Kasumi-1 (cell line): Measurements from ENCODE around the gene ELP2.

Source experiments
- DNase-seq, 2 experiments: peaks; one replicate each; lab custom pipeline; 2025; lab: John Stamatoyannopoulos, UW

The ELP2 gene

GRCh38 chr18:36120297-36120696 is 9.4 kb upstream of the ELP2 start:
- DNase-seq: no peak

GRCh38 chr18:36124841-36125240 is 4.9 kb upstream of the ELP2 start:
- no peak for DNase-seq

- no peak for DNase-seq
These were observed 3.0 kb upstream of the ELP2 start for GRCh38 chr18:36126668-36127067.

DNA sequence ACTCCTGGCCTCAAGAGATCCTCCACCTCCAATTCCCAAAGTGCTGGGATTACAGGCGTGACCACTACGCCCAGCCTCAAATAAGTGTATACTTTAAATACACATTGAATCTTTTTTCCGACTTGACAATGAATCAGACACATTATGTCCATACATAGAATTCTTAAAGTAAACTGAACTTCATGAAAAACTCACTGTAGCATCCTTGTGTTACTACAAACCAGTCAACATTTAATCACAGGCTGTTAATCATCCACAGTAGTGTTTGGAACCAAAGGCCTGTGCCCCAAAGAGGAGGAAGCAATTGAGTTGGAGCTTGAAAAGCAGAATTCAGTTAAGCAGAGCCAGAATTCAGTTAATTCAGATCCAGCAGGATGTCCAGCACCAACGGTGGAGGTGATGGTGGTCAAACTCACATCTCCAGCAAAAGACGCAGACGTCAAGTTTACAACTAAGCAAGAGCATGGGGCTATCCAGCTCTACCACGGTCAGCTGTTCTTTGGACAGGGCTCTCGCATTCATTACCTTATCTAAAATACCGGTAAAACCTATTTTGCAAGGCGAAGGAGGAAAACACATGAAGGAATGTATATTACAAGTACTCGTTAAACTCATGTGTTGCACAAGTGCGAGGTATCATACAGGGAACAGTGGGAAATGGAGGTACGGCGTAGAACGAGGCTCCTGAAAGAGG is 1.7 kb upstream of the ELP2 start:
- no peak for DNase-seq

DNA sequence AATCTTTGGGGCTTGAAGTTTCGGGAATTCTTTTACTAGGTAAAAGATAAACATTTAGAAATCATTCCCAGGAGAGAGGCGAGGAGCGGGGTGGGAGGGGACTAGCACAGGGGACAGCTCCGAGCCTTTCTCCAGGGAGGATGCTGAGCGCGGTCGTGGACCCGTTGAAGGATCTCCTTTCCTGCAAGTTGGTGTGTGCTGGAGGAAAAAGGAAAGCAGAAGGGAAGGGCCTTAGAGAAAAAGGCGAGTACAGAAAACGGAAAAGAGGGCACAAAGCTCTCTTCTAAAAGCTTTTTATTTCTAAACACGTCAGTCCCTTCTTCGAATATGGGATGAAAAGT is 1.2 kb upstream of the ELP2 start:
- DNase-seq: peak in 1 of 2 experiments; percentile 26

DNA sequence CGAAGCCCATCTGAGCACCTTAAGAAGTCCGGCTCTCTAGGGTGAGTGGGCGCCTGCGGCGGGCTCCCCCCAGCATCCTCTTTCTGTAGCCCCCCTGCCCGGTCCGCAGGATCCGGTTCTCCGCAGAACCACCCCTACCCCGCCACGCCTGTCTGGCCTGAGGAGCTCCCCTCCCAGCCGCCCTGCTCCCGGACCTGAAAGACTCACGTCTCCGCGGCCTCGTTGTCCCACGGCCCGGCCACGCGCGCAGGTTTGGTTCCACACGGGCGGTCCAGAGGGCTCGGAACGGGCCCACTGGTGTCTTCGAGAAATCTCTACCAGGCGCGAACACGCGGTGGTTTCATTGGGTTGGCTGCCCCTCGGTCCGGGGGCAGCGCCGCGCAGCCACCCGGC is 796 bp upstream of the ELP2 start:
- no peak for DNase-seq

DNA sequence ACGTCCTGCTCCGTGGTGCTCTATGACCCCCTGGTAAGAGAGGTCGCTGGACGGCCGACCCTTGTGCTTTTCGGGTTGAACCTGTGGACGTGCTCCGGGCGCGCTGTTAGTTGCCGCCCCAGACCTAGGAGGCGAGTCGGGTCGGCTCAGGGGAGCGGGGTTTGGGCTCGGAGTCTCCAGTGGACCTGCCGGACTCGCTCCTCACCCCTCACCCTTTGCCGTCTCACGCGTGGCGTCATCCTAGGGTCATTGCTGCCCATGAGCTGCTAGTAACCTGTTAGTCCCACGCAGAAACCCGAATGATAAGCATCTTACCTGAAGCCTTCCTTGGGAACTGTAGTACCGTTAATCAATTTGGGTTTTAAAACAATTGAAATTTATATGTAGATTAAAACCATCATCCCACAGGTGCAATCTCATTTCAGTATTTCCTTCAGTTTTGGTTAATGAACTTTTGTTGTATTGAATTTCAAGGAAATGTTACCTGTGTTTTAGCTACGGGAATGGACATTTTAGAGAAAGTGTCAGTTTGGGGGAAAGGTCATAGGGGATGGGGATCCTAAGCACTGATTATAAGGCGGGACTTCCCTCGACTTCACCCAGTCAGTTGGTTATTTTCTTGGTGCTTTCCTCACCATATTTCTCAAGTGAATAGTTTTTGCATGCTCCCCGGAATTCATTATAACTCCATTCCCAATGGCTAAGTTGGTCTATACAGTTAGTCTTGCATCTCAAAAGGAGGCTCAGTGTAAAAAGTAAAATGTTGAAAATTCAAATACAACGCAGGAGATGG is 536 bp downstream of the ELP2 start:
- no peak for DNase-seq

DNA sequence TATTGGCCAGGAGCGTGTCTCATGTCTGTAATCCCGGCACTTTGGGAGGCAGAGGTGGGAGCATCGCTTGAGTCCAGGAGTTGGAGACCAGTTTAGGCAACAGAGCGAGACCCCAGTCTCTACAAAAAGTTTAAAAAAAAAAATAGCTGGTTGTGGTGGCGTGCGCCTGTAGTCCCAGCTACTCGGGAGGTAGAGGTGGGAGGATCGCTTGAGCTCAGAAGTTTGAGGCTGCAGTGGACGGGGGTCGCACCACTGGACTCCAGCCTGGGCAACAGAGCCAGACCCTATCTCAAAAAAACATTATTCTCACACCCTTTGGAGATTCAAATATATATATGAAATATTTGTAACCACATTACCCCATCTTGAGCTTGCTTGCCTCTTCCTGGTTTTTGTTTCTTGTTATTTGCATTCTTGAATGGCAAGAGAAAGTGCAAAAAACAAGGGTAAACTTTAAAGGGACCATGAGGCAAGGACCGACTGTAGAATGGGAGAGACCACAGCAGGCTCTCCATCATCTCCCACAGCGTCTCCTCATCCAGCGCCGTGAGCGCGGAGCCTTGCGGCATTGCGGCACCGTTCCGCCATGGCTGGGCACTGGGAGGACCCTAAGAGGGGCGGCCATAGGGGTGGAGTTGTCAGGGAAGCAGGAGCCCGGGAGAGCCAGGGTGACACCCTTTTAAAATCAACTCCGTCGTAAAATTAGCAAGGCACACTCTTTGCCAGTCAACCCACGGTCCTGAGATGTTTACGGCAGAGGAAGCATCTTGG is 1.4 kb downstream of the ELP2 start:
- peak in 1 of 2 experiments; percentile 24 for DNase-seq

DNA sequence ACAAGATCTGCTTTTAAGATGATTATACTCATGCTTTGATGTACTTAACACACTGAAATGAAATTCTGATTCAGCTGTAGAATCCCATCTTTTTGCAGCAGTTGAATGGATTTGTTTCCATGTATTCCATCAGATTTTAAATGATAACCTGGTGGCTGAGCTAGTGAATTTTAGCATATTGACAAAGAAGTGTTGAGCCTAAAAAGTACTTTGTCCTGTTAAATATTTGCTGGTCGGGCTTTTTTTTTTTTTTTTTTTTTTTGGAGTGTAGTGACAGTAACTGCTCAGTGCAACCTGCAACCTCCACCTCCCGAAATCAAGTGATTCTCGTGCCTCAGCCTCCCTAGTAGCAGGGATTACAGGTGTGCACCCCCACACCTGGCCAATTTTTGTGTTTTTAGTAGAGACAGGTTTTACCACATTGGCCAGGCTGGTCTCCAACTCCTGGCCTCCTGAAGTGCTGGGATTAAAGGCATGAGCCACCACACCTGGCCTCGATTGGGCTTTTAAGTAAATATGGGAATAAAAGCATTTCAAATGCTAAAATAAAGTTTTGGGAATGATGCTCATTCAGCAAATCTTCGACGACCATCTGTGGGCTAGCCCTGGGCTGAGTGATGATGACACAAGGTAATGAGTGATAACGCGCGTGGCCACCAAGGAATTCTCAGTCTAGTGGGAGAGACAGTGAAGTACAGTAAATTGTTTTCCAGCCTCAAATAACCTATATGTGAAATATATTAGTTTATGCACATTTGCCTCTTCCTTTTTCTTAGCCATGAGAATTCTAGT is 2.2 kb downstream of the ELP2 start:
- DNase-seq: no peak

DNA sequence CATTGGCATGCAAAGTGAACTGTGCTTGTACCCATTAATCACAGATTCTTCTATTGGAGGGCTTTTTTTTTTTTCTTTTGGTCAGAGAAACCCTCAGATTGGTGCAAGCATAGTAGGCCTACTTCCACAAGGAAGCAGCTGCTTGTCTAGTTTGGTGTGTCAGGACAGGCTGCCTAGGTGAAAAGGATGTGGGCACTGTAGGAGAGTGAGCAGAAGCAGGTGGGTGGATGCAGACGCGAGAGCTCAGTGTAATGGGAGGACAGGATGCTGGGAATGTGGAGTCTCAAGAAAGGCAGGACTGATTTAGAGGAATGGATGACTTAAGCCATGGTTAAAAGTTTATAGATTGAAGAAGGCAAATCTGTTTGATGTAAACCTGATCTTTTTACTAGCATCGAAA is 3.1 kb downstream of the ELP2 start:
- no peak for DNase-seq

DNA sequence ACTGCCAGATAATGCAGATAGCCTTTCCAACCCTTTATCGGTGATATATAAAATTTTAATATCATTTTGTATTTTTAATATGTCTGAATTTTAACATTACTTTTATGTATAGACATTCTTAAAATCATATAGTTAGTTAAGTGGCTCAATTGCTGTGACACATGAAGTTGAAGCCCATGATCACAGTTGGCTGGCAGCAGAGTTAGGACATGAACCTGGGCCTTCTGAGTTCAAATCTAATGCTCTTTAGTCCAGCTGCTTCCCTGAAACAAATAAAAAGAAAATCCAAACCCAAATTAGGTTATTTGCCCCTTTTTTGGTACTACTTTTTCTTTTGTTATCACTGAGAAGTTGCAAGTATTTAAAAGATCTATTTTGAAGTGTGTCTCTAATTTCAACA is 5.6 kb downstream of the ELP2 start:
- DNase-seq: no peak

DNA sequence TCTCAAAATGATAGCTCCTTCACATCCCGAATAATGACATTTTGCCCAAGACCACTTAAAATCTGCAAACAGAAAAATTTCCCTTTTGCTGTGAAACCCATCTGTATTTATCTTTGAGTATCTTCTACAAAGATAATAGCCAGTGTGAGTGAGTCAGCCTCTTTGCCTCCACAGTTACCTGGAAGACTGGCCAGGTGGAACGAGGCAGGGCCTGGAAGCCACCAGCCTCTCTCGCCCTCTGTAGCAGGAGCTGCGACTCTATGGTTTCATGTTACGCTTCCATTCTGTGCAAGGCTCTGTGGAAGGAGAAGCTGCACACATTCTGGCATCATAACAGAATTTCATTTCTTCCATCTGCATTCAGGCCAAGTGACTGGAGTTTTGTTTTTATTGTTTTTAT is 9.5 kb downstream of the ELP2 start:
- DNase-seq: no peak

DNA sequence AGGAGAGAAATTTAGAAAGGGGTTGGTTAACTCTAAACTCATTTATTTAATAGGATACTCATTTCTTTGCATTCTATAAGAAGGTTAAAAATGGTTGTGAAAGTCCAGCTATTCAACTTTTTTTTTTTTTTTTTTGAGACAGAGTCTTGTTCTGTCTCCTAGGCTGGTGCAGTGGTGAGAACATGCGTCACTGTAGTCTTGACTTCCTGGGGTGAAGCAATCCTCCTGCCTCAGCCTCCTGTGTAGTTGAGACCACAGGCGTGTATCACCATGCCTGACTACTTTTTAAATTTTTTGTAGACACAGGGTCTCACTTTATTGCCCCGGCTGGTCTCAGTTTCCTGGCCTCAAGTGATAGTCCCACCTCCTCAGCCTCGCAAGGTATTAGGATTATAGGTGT is 11.9 kb downstream of the ELP2 start:
- DNase-seq: peak; percentile 19 to 21

DNA sequence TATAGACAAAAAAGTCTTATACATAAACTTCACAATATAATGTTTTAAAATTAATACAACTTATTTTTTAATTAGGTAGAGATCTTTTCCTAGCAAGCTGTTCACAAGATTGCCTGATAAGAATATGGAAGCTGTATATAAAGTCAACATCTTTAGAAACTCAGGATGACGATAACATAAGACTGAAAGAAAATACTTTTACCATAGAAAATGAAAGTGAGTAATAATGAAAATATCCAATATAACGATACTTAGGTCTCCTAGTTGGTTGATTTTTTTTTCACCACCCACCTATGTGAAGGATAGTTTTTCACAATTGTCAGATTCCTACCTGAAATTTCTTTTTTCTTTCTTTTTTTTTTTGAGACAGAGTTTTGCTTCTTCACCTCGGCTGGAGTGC is 13.1 kb downstream of the ELP2 start:
- DNase-seq: no peak

- DNase-seq: no peak
These were observed 13.7 kb downstream of the ELP2 start for GRCh38 chr18:36143391-36143790.

GRCh38 chr18:36149514-36150289 is 20.0 kb downstream of the ELP2 start:
- no peak for DNase-seq

DNA sequence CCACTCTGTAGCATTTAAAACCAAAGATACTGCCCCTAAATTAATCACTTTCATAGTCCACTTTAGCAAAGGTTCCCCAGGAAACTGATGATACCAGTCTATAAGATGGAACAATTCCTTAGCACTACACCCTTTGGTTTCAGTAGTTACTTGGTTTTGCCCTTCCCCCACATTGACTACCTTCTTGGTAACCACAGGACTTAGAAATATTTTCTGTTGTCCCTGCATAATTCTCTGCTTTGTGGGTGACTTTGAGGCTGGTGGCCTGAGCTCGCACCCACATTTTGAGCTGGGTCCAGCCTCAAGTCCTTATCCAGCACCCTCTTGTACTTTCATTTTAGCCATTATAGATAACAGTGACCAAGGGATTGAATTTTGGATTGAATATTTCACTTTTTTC is 23.1 kb downstream of the ELP2 start:
- no peak for DNase-seq

DNA sequence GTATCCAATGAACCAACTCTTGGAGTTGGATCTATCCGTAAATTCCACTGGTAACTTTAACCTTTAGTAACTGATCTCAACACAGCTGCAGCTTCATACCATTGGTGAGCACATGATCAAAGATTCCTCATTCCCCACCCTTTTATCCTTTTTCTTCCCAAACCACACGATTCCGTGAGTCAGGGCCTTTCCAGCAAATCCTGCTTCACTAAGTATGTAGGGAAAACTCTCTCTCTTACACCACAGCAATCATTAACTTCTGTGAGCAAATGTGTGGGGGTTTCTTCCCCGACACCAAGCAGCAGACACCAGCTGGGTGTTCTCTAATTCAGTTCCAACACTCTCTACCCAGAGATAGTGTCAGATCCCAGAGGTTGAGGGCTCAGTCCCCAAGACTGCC is 23.5 kb downstream of the ELP2 start:
- DNase-seq: no peak

GRCh38 chr18:36153771-36154170 is 24.1 kb downstream of the ELP2 start:
- no peak for DNase-seq

DNA sequence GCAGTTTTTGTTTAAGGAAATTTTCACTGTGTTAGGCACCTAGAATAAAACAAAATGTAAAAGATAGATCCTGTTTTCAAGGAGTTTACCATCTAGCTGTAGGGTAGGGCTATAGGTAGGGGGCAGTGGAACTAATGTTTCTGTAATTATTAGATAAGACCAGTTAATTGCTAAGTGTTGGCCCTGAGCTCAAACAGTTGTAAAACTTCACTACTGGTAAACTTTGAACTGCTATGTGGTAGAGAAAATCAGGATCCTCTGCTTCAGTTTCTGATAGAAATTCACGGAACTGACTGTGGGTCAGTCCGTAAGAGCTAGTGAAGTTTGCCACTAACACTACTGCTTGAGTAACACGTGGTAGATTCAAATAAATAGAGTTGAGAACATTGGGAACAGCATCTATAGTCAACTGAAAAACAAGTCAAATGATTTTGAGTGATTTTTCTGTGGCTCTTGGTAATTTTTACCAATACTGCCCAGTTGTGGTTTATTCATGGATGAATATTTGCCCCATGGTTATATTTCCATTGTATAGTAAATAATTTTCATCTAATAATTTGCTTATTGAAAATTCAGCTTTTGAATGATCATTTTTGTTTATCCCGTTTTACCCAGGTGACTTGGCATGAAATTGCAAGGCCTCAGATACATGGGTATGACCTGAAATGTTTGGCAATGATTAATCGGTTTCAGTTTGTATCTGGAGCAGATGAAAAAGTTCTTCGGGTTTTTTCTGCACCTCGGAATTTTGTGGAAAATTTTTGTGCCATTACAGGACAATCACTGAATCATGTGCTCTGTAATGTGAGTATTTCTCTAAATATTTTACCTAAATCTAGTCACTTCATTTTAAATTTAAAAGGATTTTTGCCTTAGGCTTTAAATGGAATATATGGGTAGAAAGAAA is 26.4 kb downstream of the ELP2 start:
- no peak for DNase-seq
